ENCODE measurements around the gene HHAT.

The HHAT gene

GRCh38 chr1:210674151-210674550 is 345.4 kb downstream of the HHAT start:
- no peak for DNase-seq (ENCODE audit: low read depth in 3 of 3, low spot score in 1 of 3)

- no peak for DNase-seq (ENCODE audit: low read depth in 3 of 3, low spot score in 1 of 3)
Observed at GRCh38 chr1:210676539-210676938, 347.8 kb downstream of the HHAT start.

- no peak for DNase-seq (ENCODE audit: low read depth in 3 of 3, low spot score in 1 of 3)
Observed at GRCh38 chr1:210677533-210677932, 348.8 kb downstream of the HHAT start.

GRCh38 chr1:210678306-210678705 is 349.6 kb downstream of the HHAT start:
- DNase-seq (ENCODE audit: low read depth in 3 of 3, low spot score in 1 of 3), result no peak

GRCh38 chr1:210681158-210681557 is 352.5 kb downstream of the HHAT start:
- no peak for DNase-seq (ENCODE audit: low read depth in 3 of 3, low spot score in 1 of 3)

- DNase-seq (ENCODE audit: low read depth in 3 of 3, low spot score in 1 of 3), result no peak
Observed at GRCh38 chr1:210683403-210684047, 354.8 kb downstream of the HHAT start.

GRCh38 chr1:210684466-210685294 is 356.0 kb downstream of the HHAT start:
- DNase-seq (ENCODE audit: low read depth in 3 of 3, low spot score in 1 of 3), result no peak

- no peak for DNase-seq (ENCODE audit: low read depth in 3 of 3, low spot score in 1 of 3)
Observed at GRCh38 chr1:210685295-210685650, 356.6 kb downstream of the HHAT start.

GRCh38 chr1:210686841-210687240 is 358.1 kb downstream of the HHAT start:
- no peak for DNase-seq (ENCODE audit: low read depth in 3 of 3, low spot score in 1 of 3)

- no peak for DNase-seq (ENCODE audit: low read depth in 3 of 3, low spot score in 1 of 3)
Observed at GRCh38 chr1:210687582-210688279, 359.0 kb downstream of the HHAT start.

- DNase-seq (ENCODE audit: low read depth in 3 of 3, low spot score in 1 of 3), result no peak
Observed at GRCh38 chr1:210688512-210689234, 360.0 kb downstream of the HHAT start.

- DNase-seq (ENCODE audit: low read depth in 3 of 3, low spot score in 1 of 3), result no peak
Observed at GRCh38 chr1:210689826-210690225, 361.1 kb downstream of the HHAT start.

- DNase-seq (ENCODE audit: low read depth in 3 of 3, low spot score in 1 of 3), result no peak
Observed at GRCh38 chr1:210690236-210690635, 361.5 kb downstream of the HHAT start.

- no peak for DNase-seq (ENCODE audit: low read depth in 3 of 3, low spot score in 1 of 3)
Observed at GRCh38 chr1:210691039-210691610, 362.4 kb downstream of the HHAT start.

- no peak for DNase-seq (ENCODE audit: low read depth in 3 of 3, low spot score in 1 of 3)
Observed at GRCh38 chr1:210692796-210693195, 364.1 kb downstream of the HHAT start.

- no peak for DNase-seq (ENCODE audit: low read depth in 3 of 3, low spot score in 1 of 3)
Observed at GRCh38 chr1:210695026-210695425, 366.3 kb downstream of the HHAT start.

- no peak for DNase-seq (ENCODE audit: low read depth in 3 of 3, low spot score in 1 of 3)
Observed at GRCh38 chr1:210696709-210697108, 368.0 kb downstream of the HHAT start.

- no peak for DNase-seq (ENCODE audit: low read depth in 3 of 3, low spot score in 1 of 3)
Observed at GRCh38 chr1:210697185-210697584, 368.5 kb downstream of the HHAT start.

GRCh38 chr1:210698661-210699060 is 370.0 kb downstream of the HHAT start:
- DNase-seq (ENCODE audit: low read depth in 3 of 3, low spot score in 1 of 3), result no peak

GRCh38 chr1:210700083-210700482 is 371.4 kb downstream of the HHAT start:
- no peak for DNase-seq (ENCODE audit: low read depth in 3 of 3, low spot score in 1 of 3)

- no peak for DNase-seq (ENCODE audit: low read depth in 3 of 3, low spot score in 1 of 3)
Observed at GRCh38 chr1:210700511-210700910, 371.8 kb downstream of the HHAT start.
